CD4-positive, alpha-beta T cell treated with Interferon gamma for 1 hour (primary cell): ENCODE results near the gene SYPL2.

Experiments used
- DNase-seq: peaks from one replicate; pipeline ENCODE4 v3.0.0-alpha.2; 2020

SYPL2 gene

GRCh38 chr1:109493227-109493626 lies 26.9 kb downstream of the SYPL2 start:
- DNase-seq = no peak

- peak; percentile 85 for DNase-seq
Observed at GRCh38 chr1:109493805-109494539, 27.6 kb downstream of the SYPL2 start, which contains the start of gene CYB561D1. Gene CYB561D1, plus strand, starts transcription at chr1:109494094. Its CDS starts 46 bp downstream, at chr1:109494140.

- no peak for DNase-seq
Observed at GRCh38 chr1:109495738-109496137, 29.4 kb downstream of the SYPL2 start.

GRCh38 chr1:109497449-109498160 lies 31.3 kb downstream of the SYPL2 start:
- DNase-seq = no peak

- DNase-seq = no peak
Observed at GRCh38 chr1:109498161-109498801, 31.9 kb downstream of the SYPL2 start.

- no peak for DNase-seq
Observed at GRCh38 chr1:109499081-109499480, 32.7 kb downstream of the SYPL2 start.

- DNase-seq = peak; percentile 55
Observed at GRCh38 chr1:109499661-109500536, 33.6 kb downstream of the SYPL2 start.

GRCh38 chr1:109500941-109501381 lies 34.6 kb downstream of the SYPL2 start:
- no peak for DNase-seq

GRCh38 chr1:109501644-109502363 lies 35.5 kb downstream of the SYPL2 start:
- DNase-seq = no peak

- DNase-seq = peak; percentile 68
Observed at GRCh38 chr1:109502364-109502851, 36.1 kb downstream of the SYPL2 start.

DNA sequence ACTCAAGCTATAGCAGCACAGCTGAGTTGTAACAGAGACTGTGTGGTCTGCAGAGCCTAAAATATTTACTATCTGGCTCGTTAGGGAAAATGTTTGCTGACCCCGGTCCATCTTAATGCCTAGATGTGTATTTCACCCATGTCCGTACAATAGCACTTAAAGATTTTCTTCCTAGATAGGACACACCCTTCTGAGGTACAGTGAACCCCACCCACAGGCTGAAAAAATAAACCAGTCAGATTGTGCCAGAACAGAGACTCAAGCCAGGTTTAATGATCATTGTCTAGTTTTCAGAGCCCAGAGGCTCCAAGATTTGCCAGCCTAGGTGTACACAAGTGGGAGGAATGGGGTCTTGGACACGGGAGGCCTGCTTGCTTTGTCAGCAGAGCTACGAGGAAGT lies 37.6 kb downstream of the SYPL2 start:
- DNase-seq = no peak

- DNase-seq = no peak
Observed at GRCh38 chr1:109504974-109505373, 38.6 kb downstream of the SYPL2 start.

GRCh38 chr1:109508001-109508872 lies 41.9 kb downstream of the SYPL2 start:
- DNase-seq = no peak

DNA sequence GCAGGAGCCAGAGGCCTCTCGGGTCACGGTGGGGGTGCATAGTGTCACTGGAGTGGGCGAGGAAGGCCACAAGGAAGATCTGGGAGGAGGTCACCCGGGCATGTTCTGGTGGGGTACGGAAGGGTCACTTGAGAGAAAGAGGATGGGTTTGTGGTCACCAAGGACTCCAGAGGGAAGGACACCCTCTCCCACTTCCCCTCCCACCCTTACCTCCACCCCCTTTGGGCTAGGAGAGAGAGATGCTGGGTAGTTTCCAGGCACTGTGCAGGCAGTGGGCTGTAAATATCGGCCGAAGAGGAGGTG lies 42.5 kb downstream of the SYPL2 start:
- DNase-seq = no peak

GRCh38 chr1:109509176-109510134 lies 43.1 kb downstream of the SYPL2 start, which contains the start of gene AMIGO1:
Gene AMIGO1, minus strand, starts transcription at chr1:109509727. Its CDS starts 815 bp downstream, at chr1:109508912.
- peak; percentile 45 for DNase-seq

DNA sequence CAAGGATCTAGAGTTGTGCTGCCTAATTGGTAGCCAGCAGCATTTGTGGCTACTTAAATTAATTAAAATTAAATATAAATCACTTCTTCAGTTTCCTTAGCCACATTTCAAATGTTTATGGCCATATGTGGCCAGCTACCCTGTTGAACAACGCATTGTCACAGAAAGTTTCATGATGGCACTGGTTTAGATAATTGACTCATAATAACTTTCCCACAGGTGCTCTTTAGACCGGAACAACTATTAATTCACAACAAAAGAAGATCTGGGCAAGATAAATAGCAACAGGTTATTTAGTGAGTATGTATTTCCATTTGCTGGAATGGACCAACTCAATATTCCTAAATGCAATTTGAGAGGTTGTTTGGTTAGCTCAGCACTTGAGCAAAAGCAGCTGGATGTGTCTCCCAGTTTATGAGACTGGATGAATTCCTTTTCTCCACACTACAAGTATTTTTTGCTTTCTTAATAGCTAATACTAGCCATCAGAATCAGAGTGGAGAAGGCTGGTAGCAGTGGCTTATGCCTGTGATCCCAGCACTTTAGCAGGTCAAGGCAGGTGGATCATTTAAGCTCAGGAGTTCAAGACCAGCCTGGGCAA lies 46.9 kb downstream of the SYPL2 start:
- DNase-seq = no peak

DNA sequence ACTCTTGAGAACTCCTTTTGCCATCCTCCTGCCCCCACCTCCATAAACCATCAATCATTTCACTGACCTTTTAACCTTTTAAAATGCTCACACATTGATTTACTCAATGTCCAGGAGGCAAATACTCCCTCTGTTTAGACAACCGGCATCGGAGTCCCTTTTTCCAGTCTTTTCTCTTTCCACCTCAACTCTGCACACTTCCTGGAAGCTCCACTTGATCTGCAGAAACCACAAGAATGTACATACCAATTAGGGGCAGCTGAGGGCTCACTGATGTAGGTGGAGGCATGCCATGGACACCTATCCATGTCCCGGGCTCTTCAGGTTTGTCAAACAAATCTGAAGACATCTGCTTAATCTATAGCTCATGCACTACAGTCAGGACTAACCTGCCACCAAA lies 48.5 kb downstream of the SYPL2 start:
- no peak for DNase-seq

GRCh38 chr1:109516872-109517271 lies 50.5 kb downstream of the SYPL2 start:
- DNase-seq = no peak

- no peak for DNase-seq
Observed at GRCh38 chr1:109517337-109517736, 51.0 kb downstream of the SYPL2 start.
